ENCODE results near the gene RAD54L2.
"Not testable (repeated sequence)": the region's sequence is repeated elsewhere in the genome, so short reads cannot be mapped to it uniquely, and the experiment has no call there.

Gene RAD54L2

GRCh38 chr3:51537631-51538030, 888 bp upstream of the RAD54L2 start:
- not testable (repeated sequence) for H3K27me3 ChIP-seq (ENCODE audit: control insufficient read depth in 1 of 2, insufficient read depth in 1 of 2, low read length in 2 of 2); H2BK120ac ChIP-seq (ENCODE audit: low read depth, low read length); H2BK15ac ChIP-seq (ENCODE audit: low read depth, poor library complexity, severe bottlenecking); H3K23ac ChIP-seq (ENCODE audit: low read length in 2 of 2); H3K36me3 ChIP-seq (ENCODE audit: control insufficient read depth in 1 of 2, insufficient read depth in 2 of 2, low read depth in 1 of 2, low read length in 2 of 2); H2BK5ac ChIP-seq (ENCODE audit: low read depth, low read length, poor library complexity, severe bottlenecking); H2AK5ac ChIP-seq (ENCODE audit: low read length, severe bottlenecking); DNase-seq; H3K9me3 ChIP-seq (ENCODE audit: control insufficient read depth, low read length); H3K4me1 ChIP-seq (ENCODE audit: control insufficient read depth, insufficient read depth, low read depth, low read length); H3K18ac ChIP-seq (ENCODE audit: low read depth in 1 of 2, low read length in 2 of 2); H3K79me1 ChIP-seq (replicated peaks; ENCODE audit: low read length, poor library complexity, severe bottlenecking); H3K14ac ChIP-seq (ENCODE audit: low read length in 2 of 2); H2BK12ac ChIP-seq (ENCODE audit: low read length in 2 of 2); H4K91ac ChIP-seq (ENCODE audit: low read length)
- Histone ChIP-seq H3K4me2 (ENCODE audit: low read length, poor library complexity, severe bottlenecking) (peak overlapping the region; percentile 81), H4K8ac (ENCODE audit: low read length) (peak overlapping the region; percentile 78), H3K9ac (ENCODE audit: low read length) (peak overlapping the region; percentile 93), H2AFZ (ENCODE audit: low read depth, low read length) (peak overlapping the region; percentile 92), H3K4me3 (ENCODE audit: insufficient read depth in 1 of 2, low read depth in 1 of 2, low read length in 2 of 2) (peak overlapping the region in 1 of 2 experiments; percentile 87), H3K27ac (ENCODE audit: low read length, poor library complexity, severe bottlenecking) (peak overlapping the region; percentile 78), H3K4ac (ENCODE audit: low read depth in 1 of 2, low read length in 2 of 2) (peak overlapping the region in 1 of 2 experiments; percentile 32)
- 96% methylated on average over 12 of the region's 16 CpGs for WGBS

DNA sequence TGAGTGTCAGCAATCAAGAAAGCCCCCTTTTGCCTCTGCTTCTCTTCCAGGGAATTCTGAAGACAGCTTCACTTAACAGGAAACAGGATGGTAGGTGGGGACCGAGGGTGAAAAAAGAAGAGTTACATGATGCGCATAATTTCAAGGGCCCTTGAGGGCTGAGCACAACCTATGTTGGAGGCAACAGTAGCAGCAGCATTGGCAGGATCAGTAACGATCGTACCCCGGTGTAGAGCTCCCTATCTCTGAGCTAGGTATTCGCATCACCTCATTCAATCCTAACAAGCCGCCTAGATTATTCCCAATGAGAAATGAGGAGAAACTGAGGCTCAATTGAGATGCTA, 432 bp upstream of the RAD54L2 start:
- peaks cover 7% of the 10 kb centered on the region for H3K4me1 ChIP-seq (ENCODE audit: control insufficient read depth, insufficient read depth, low read depth, low read length)
- H3K79me1 ChIP-seq (replicated peaks; ENCODE audit: low read length, poor library complexity, severe bottlenecking) = peaks cover 9% of the 10 kb centered on the region
- H2AK5ac ChIP-seq (ENCODE audit: low read length, severe bottlenecking) = no peak overlapping the region
- H3K9ac ChIP-seq (ENCODE audit: low read length) = peak overlapping the region; percentile 93
- H3K9me3 ChIP-seq (ENCODE audit: control insufficient read depth, low read length) = no peaks in the 10 kb centered on the region
- DNase-seq = no peak
- H4K8ac ChIP-seq (ENCODE audit: low read length) = peak overlapping the region; percentile 78
- H3K4me2 ChIP-seq (ENCODE audit: low read length, poor library complexity, severe bottlenecking) = peak overlapping the region; percentile 81
- H3K36me3 ChIP-seq (ENCODE audit: control insufficient read depth in 1 of 2, insufficient read depth in 2 of 2, low read depth in 1 of 2, low read length in 2 of 2) = peaks cover 0 to 3% of the 10 kb centered on the region in 2 experiments
- H2BK15ac ChIP-seq (ENCODE audit: low read depth, poor library complexity, severe bottlenecking) = no peak overlapping the region
- no peak overlapping the region for H2BK12ac ChIP-seq (ENCODE audit: low read length in 2 of 2)
- H2BK120ac ChIP-seq (ENCODE audit: low read depth, low read length) = peak overlapping the region; percentile 61
- WGBS = 4% methylated on average over 4 of the region's 7 CpGs
- peak overlapping the region; percentile 92 for H2AFZ ChIP-seq (ENCODE audit: low read depth, low read length)
- no peak overlapping the region for H3K14ac ChIP-seq (ENCODE audit: low read length in 2 of 2)
- H2BK5ac ChIP-seq (ENCODE audit: low read depth, low read length, poor library complexity, severe bottlenecking) = no peak overlapping the region
- H3K23ac ChIP-seq (ENCODE audit: low read length in 2 of 2) = peak overlapping the region in 1 of 2 experiments; percentile 60
- H3K4ac ChIP-seq (ENCODE audit: low read depth in 1 of 2, low read length in 2 of 2) = peak overlapping the region in 1 of 2 experiments; percentile 71
- no peak overlapping the region for H4K91ac ChIP-seq (ENCODE audit: low read length)
- H3K4me3 ChIP-seq (ENCODE audit: insufficient read depth in 1 of 2, low read depth in 1 of 2, low read length in 2 of 2) = peak overlapping the region; percentile 87 to 96
- peak overlapping the region; percentile 78 for H3K27ac ChIP-seq (ENCODE audit: low read length, poor library complexity, severe bottlenecking)
- peak overlapping the region in 1 of 2 experiments; percentile 84 for H3K18ac ChIP-seq (ENCODE audit: low read depth in 1 of 2, low read length in 2 of 2)
- peaks cover 0 to under 1% of the 10 kb centered on the region in 2 experiments for H3K27me3 ChIP-seq (ENCODE audit: control insufficient read depth in 1 of 2, insufficient read depth in 1 of 2, low read length in 2 of 2)

GRCh38 chr3:51539291-51539941, 897 bp downstream of the RAD54L2 start:
- Histone ChIP-seq H3K4me3 (ENCODE audit: insufficient read depth in 1 of 2, low read depth in 1 of 2, low read length in 2 of 2) (peak overlapping the region; percentile 87 to 96), H3K14ac (ENCODE audit: low read length in 2 of 2) (no peak overlapping the region), H3K9me3 (ENCODE audit: control insufficient read depth, low read length) (no peaks in the 10 kb centered on the region), H4K8ac (ENCODE audit: low read length) (peak overlapping the region; percentile 83), H2AK5ac (ENCODE audit: low read length, severe bottlenecking) (no peak overlapping the region), H2BK120ac (ENCODE audit: low read depth, low read length) (no peak overlapping the region), H2BK15ac (ENCODE audit: low read depth, poor library complexity, severe bottlenecking) (peak overlapping the region; percentile 63), H4K91ac (ENCODE audit: low read length) (peak overlapping the region; percentile 41), H3K27me3 (ENCODE audit: control insufficient read depth in 1 of 2, insufficient read depth in 1 of 2, low read length in 2 of 2) (no peaks in the 10 kb centered on the region), H2AFZ (ENCODE audit: low read depth, low read length) (peak overlapping the region; percentile 81), H3K9ac (ENCODE audit: low read length) (peak overlapping the region; percentile 93), H2BK12ac (ENCODE audit: low read length in 2 of 2) (no peak overlapping the region), H3K27ac (ENCODE audit: low read length, poor library complexity, severe bottlenecking) (peak overlapping the region; percentile 81), H3K18ac (ENCODE audit: low read depth in 1 of 2, low read length in 2 of 2) (no peak overlapping the region), H3K23ac (ENCODE audit: low read length in 2 of 2) (no peak overlapping the region), H2BK5ac (ENCODE audit: low read depth, low read length, poor library complexity, severe bottlenecking) (no peak overlapping the region), H3K4me1 (ENCODE audit: control insufficient read depth, insufficient read depth, low read depth, low read length) (peaks cover 7% of the 10 kb centered on the region), H3K79me1 (replicated peaks; ENCODE audit: low read length, poor library complexity, severe bottlenecking) (peaks cover 12% of the 10 kb centered on the region), H3K36me3 (ENCODE audit: control insufficient read depth in 1 of 2, insufficient read depth in 2 of 2, low read depth in 1 of 2, low read length in 2 of 2) (peaks cover under 1 to 11% of the 10 kb centered on the region in 2 experiments), H3K4me2 (ENCODE audit: low read length, poor library complexity, severe bottlenecking) (peak overlapping the region; percentile 79), H3K4ac (ENCODE audit: low read depth in 1 of 2, low read length in 2 of 2) (peak overlapping the region in 1 of 2 experiments; percentile 76)
- DNase-seq = peak; percentile 75
- 5% methylated on average over 11 of the region's 11 CpGs for WGBS

- not testable (repeated sequence) for H2BK12ac ChIP-seq (ENCODE audit: low read length in 2 of 2); H3K4me2 ChIP-seq (ENCODE audit: low read length, poor library complexity, severe bottlenecking); H2BK15ac ChIP-seq (ENCODE audit: low read depth, poor library complexity, severe bottlenecking); H2BK5ac ChIP-seq (ENCODE audit: low read depth, low read length, poor library complexity, severe bottlenecking); H3K27me3 ChIP-seq (ENCODE audit: control insufficient read depth in 1 of 2, insufficient read depth in 1 of 2, low read length in 2 of 2); H3K23ac ChIP-seq (ENCODE audit: low read length in 2 of 2); H3K9ac ChIP-seq (ENCODE audit: low read length); H2BK120ac ChIP-seq (ENCODE audit: low read depth, low read length); H2AFZ ChIP-seq (ENCODE audit: low read depth, low read length); H2AK5ac ChIP-seq (ENCODE audit: low read length, severe bottlenecking); H3K4me1 ChIP-seq (ENCODE audit: control insufficient read depth, insufficient read depth, low read depth, low read length); H4K8ac ChIP-seq (ENCODE audit: low read length); DNase-seq; H3K4me3 ChIP-seq (ENCODE audit: insufficient read depth in 1 of 2, low read depth in 1 of 2, low read length in 2 of 2); H3K4ac ChIP-seq (ENCODE audit: low read depth in 1 of 2, low read length in 2 of 2); H4K91ac ChIP-seq (ENCODE audit: low read length); H3K14ac ChIP-seq (ENCODE audit: low read length in 2 of 2); H3K9me3 ChIP-seq (ENCODE audit: control insufficient read depth, low read length); H3K27ac ChIP-seq (ENCODE audit: low read length, poor library complexity, severe bottlenecking); H3K18ac ChIP-seq (ENCODE audit: low read depth in 1 of 2, low read length in 2 of 2)
- 98% methylated on average over 11 of the region's 11 CpGs for WGBS
- Histone ChIP-seq H3K36me3 (ENCODE audit: control insufficient read depth in 1 of 2, insufficient read depth in 2 of 2, low read depth in 1 of 2, low read length in 2 of 2) (peaks cover 4 to 18% of the 10 kb centered on the region in 2 experiments), H3K79me1 (replicated peaks; ENCODE audit: low read length, poor library complexity, severe bottlenecking) (peaks cover 19% of the 10 kb centered on the region)
Measured at GRCh38 chr3:51542596-51542995, 4.1 kb downstream of the RAD54L2 start.
